T-cell (primary cell): ENCODE results near the gene STON2. TPM values are rescaled to one million over a fixed set of nuclear protein-coding genes. Genes with fewer than 3 reads are reported as not detected.

Experiments
- ATAC-seq, 4 experiments: fragments of 200-7000 bp in 3 of 4; fragments of 150-1000 bp in 1 of 4; cut with Tn5 transposase; replicated peaks in 1 of 4; 1 replicate in 3 of 4; 2 replicates in 1 of 4; pipeline ENCODE4 v1.10.0; 2021; ENCODE audit warnings: moderate library complexity in 3 of 4, mild to moderate bottlenecking in 2 of 4, moderate number of reproducible peaks in 1 of 4
- CTCF ChIA-PET, 2 donors: fragments of 300-600 bp; sonication (Branson Sonifier 250); formaldehyde crosslinking; loops; one replicate each; lab custom pipeline; 2022; ENCODE audit warnings: antibody characterized with exemption in 2 of 2; lab: Charles Lee
- POLR2A ChIA-PET, 2 donors: fragments of 300-600 bp; sonication (Branson Sonifier 250); formaldehyde crosslinking; loops; one replicate each; lab custom pipeline; 2022; ENCODE audit warnings: antibody characterized with exemption in 2 of 2; lab: Charles Lee
- DNase-seq, 35 experiments: peaks; one replicate each; pipeline versions ENCODE4 v3.0.0 to v3.0.0-alpha.2; 2013 to 2023
- H3K27ac ChIP-seq: one replicate; pipeline ENCODE4 v1.5.1; 2013; ENCODE audit warnings: low read length
- H3K27me3 ChIP-seq, 2 experiments: replicated peaks in 1 of 2; 1 replicate in 1 of 2; 2 replicates in 1 of 2; pipeline versions ENCODE4 v1.6.1 to v1.7.0; 2013; ENCODE audit warnings: low read length in 1 of 2, mixed read lengths in 1 of 2; ENCODE audit not compliant: control insufficient read depth in 2 of 2, insufficient read depth in 2 of 2; ENCODE audit errors: extremely low read depth in 1 of 2
- H3K36me3 ChIP-seq, 2 donors: 1 replicate in 1 of 2; 2 replicates in 1 of 2; pipeline versions ENCODE4 v1.6.1 to v1.7.0; 2013; ENCODE audit warnings: low read length in 1 of 2; ENCODE audit not compliant: control insufficient read depth in 2 of 2, insufficient read depth in 1 of 2; ENCODE audit errors: extremely low read depth in 1 of 2
- H3K4me1 ChIP-seq, 2 experiments: 1 replicate in 1 of 2; 2 replicates in 1 of 2; pipeline versions ENCODE4 v1.6.1 to v1.7.0; 2013; ENCODE audit warnings: low read length in 2 of 2, mixed read lengths in 1 of 2; ENCODE audit not compliant: insufficient read depth in 2 of 2, control insufficient read depth in 1 of 2; ENCODE audit errors: extremely low read depth in 1 of 2
- H3K4me3 ChIP-seq, 2 donors: 1 replicate in 1 of 2; 2 replicates in 1 of 2; pipeline versions ENCODE4 v1.5.1 to v1.7.0; 2013; ENCODE audit warnings: mild to moderate bottlenecking in 2 of 2, low read length in 1 of 2, moderate library complexity in 1 of 2; ENCODE audit not compliant: control insufficient read depth in 1 of 2; ENCODE audit errors: extremely low read depth in 1 of 2
- H3K9me3 ChIP-seq: 2 replicates; pipeline ENCODE4 v1.7.0; 2013
- H3K27ac Mint-ChIP-seq, 2 donors: one replicate each; pipeline ENCODE4 v1.8.0; 2020 to 2021; ENCODE audit warnings: mild to moderate bottlenecking in 2 of 2, mixed read lengths in 2 of 2
- H3K27me3 Mint-ChIP-seq, 2 donors: one replicate each; pipeline ENCODE4 v1.8.0; 2021 to 2022; ENCODE audit warnings: mixed read lengths in 2 of 2
- H3K36me3 Mint-ChIP-seq: one replicate; pipeline ENCODE4 v1.8.0; 2021; ENCODE audit warnings: mixed read lengths
- H3K4me1 Mint-ChIP-seq, 3 donors: one replicate each; pipeline ENCODE4 v1.8.0; 2020 to 2022; ENCODE audit warnings: mixed read lengths in 3 of 3, mild to moderate bottlenecking in 1 of 3
- H3K4me3 Mint-ChIP-seq, 3 donors: one replicate each; pipeline ENCODE4 v1.8.0; 2020 to 2022; ENCODE audit warnings: mild to moderate bottlenecking in 3 of 3, mixed read lengths in 3 of 3, moderate library complexity in 3 of 3
- H3K9me3 Mint-ChIP-seq, 3 donors: one replicate each; pipeline ENCODE4 v1.8.0; 2020 to 2022; ENCODE audit warnings: mixed read lengths in 3 of 3
- WGBS: methylation state at CpG from one replicate; pipeline ENCODE4 v1.1.5; 2013; ENCODE audit warnings: missing lambda C conversion rate; ENCODE audit not compliant: insufficient coverage; 5-methylcytosine and 5-hydroxymethylcytosine counted together
- total RNA-seq, 35 experiments: library from RNA in 6 of 35; stranded (reverse) in 6 of 35; fragments of 120-200 nt in 1 of 35; gene quantifications; one replicate each; pipeline versions ENCODE4 v1.2.1 to v1.2.4 and lab custom pipeline; 2013 to 2026

Gene STON2
- total RNA-seq, 5 donors from 2014 or later (not counting 1 experiment from before 2014, with no cell fraction given) = 0.22 to 1.8 (median 0.40) TPM

GRCh38 chr14:81401420-81402122 lies 1.4 kb upstream of the STON2 start:
- no peaks in the 10 kb centered on the region for H3K36me3 Mint-ChIP-seq
- ATAC-seq = no peak
- H3K4me3 Mint-ChIP-seq = no peak overlapping the region
- no peak overlapping the region for H3K4me3 ChIP-seq
- peaks cover 0 to 5% of the 10 kb centered on the region in 2 experiments for H3K27me3 ChIP-seq
- 82% methylated on average over 2 of the region's 2 CpGs for WGBS
- H3K27me3 Mint-ChIP-seq = peaks cover 4 to 8% of the 10 kb centered on the region in 2 donors
- peaks cover 0 to 5% (median 2%) of the 10 kb centered on the region in 3 donors for H3K4me1 Mint-ChIP-seq
- H3K9me3 ChIP-seq = no peaks in the 10 kb centered on the region
- DNase-seq = no peak
- ChIA-PET CTCF (no interaction called here), POLR2A (no interaction called here)
- no peaks in the 10 kb centered on the region for H3K36me3 ChIP-seq
- H3K9me3 Mint-ChIP-seq = peaks cover 0 to 5% (median 0%) of the 10 kb centered on the region in 3 donors
- no peaks in the 10 kb centered on the region for H3K4me1 ChIP-seq
- H3K27ac Mint-ChIP-seq = no peak overlapping the region
- H3K27ac ChIP-seq = no peak overlapping the region

DNA sequence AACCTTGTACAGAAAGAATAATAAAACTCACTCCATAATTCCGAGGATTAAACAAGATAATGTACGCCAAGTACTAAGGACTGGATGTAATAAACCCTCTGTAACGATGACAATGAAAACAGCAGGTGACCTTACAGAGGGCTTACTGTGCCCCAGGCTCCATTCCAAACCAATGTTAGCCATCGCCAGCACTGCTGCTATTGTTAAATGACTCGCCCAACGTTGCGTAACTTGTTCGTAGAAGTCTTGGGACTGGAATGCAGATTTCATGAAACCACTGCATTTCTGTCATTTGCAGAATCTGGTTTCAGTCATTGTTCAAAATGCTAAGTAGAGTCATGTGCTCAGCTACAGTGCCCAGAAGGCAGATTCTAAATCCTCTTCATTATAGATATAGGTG lies 728 bp upstream of the STON2 start:
- Mint-ChIP-seq H3K4me1 (peaks cover 0 to 5% (median 2%) of the 10 kb centered on the region in 3 donors), H3K27me3 (peaks cover 3 to 8% of the 10 kb centered on the region in 2 donors), H3K27ac (no peak overlapping the region), H3K4me3 (no peak overlapping the region), H3K9me3 (peaks cover 0 to 5% (median 0%) of the 10 kb centered on the region in 3 donors), H3K36me3 (no peaks in the 10 kb centered on the region)
- Histone ChIP-seq H3K27ac (no peak overlapping the region), H3K27me3 (peaks cover 0 to 4% of the 10 kb centered on the region in 2 experiments), H3K9me3 (no peaks in the 10 kb centered on the region), H3K36me3 (no peaks in the 10 kb centered on the region), H3K4me3 (no peak overlapping the region), H3K4me1 (no peaks in the 10 kb centered on the region)
- WGBS = 88% methylated on average over 5 of the region's 8 CpGs
- no peak for DNase-seq
- no peak for ATAC-seq
- CTCF ChIA-PET = no interaction called here
- POLR2A ChIA-PET = no interaction called here

DNA sequence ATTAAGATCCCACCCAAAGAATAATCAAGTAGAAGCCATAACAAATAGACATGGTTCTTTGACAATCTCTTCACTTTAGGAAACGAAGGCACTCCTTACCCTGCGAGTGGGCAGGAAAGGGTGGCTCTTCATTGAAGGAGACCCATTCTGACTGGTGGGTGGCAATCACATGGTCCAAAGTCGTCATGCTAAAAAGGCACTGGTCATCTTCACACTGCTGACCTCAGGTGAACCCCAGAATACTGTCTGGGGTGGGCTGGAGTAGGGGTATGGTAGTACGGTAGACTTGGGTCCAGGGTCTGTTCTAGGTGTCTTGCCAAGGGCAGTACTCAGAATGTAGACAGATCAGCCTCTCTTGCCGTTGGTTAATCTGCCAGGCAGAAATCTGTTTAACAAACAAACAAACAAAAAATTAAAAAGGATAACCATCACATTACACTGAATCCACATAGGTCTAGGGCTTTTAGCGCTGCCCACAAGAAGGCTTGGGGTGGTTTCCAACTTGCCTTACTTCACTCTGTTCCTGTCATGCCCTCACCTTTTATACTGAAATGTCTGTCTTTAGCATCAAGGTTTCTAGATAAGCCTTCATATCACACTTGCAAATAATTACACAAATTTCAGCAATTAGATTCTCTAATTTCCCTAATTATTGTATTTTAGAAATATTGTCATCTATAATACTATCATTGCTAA lies 1.8 kb downstream of the STON2 start:
- CTCF ChIA-PET = interaction anchor here in 1 of 2 donors (0.6 kb wide), 1 partner anchor 1880 kb away, joined by 4 read pairs; no protein-coding TSS in a partner anchor
- no peak overlapping the region for H3K4me3 ChIP-seq
- Mint-ChIP-seq H3K27ac (no peak overlapping the region), H3K36me3 (no peaks in the 10 kb centered on the region), H3K4me3 (no peak overlapping the region), H3K4me1 (peaks cover 0 to 5% (median 2%) of the 10 kb centered on the region in 3 donors), H3K27me3 (peaks cover 3 to 8% of the 10 kb centered on the region in 2 donors), H3K9me3 (no peaks in the 10 kb centered on the region)
- H3K27ac ChIP-seq = no peak overlapping the region
- H3K36me3 ChIP-seq = no peaks in the 10 kb centered on the region
- H3K27me3 ChIP-seq = peaks cover 0 to 4% of the 10 kb centered on the region in 2 experiments
- no peak for ATAC-seq
- whole genome bisulfite sequencing = 79% methylated on average over 4 of the region's 6 CpGs
- POLR2A ChIA-PET = no interaction called here
- no peaks in the 10 kb centered on the region for H3K4me1 ChIP-seq
- H3K9me3 ChIP-seq = no peaks in the 10 kb centered on the region
- DNase-seq = no peak

DNA sequence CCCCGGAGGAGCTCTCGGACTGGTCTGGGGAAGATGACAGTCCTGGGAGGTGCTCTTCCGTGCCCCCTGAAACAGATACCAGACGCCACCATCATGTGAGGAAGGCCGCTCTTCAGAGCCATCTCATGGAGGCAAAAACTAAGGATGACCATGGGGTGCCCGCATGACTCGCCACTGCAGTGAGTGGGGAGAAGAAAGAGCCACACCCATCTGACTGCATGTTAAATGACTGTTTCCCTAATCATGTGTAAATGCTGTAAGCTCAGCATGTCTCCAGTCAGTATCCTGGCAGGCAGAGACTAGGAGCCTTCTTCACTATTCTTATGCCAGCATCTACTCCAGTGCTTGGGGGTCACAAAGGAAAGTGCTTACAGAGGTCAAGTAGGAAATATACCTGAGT lies 4.0 kb downstream of the STON2 start:
- Histone ChIP-seq H3K4me1 (no peaks in the 10 kb centered on the region), H3K4me3 (no peak overlapping the region), H3K9me3 (no peaks in the 10 kb centered on the region), H3K36me3 (no peaks in the 10 kb centered on the region), H3K27ac (no peak overlapping the region), H3K27me3 (no peaks in the 10 kb centered on the region)
- ChIA-PET CTCF (no interaction called here), POLR2A (no interaction called here)
- DNase-seq = no peak
- H3K4me1 Mint-ChIP-seq = peaks cover 0 to 5% (median 2%) of the 10 kb centered on the region in 3 donors
- H3K36me3 Mint-ChIP-seq = no peaks in the 10 kb centered on the region
- no peak overlapping the region for H3K27ac Mint-ChIP-seq
- H3K9me3 Mint-ChIP-seq = no peaks in the 10 kb centered on the region
- no peak for ATAC-seq
- peaks cover under 1 to 3% of the 10 kb centered on the region in 2 donors for H3K27me3 Mint-ChIP-seq
- WGBS = 100% methylated on average over 3 of the region's 7 CpGs
- H3K4me3 Mint-ChIP-seq = no peak overlapping the region

DNA sequence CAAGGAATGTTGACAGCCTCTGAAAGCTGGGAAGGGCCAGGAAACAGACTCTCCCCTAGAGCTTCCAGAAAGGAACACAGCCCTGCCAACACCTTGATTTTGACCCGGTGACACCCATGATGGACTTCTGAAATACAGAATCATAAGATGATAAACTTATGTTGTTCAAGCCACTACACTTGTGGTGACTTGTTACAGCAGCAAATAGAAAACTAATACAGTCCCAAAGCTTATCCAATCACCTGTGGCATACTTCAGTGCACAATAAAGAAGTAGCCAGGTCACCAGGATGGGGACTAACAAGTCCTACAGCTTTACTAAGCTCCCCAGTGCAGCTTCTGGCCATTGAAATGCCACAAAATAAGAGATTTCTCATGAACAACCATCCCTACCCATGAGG lies 5.4 kb downstream of the STON2 start:
- no peaks in the 10 kb centered on the region for H3K36me3 ChIP-seq
- POLR2A ChIA-PET = no interaction called here
- H3K27me3 ChIP-seq = no peaks in the 10 kb centered on the region
- H3K4me3 Mint-ChIP-seq = no peak overlapping the region
- CTCF ChIA-PET = no interaction called here
- H3K27me3 Mint-ChIP-seq = peaks cover 0 to 3% of the 10 kb centered on the region in 2 donors
- ATAC-seq (no peak), DNase-seq (no peak)
- no peak overlapping the region for H3K4me3 ChIP-seq
- no peaks in the 10 kb centered on the region for H3K9me3 ChIP-seq
- no peak overlapping the region for H3K27ac Mint-ChIP-seq
- no peaks in the 10 kb centered on the region for H3K9me3 Mint-ChIP-seq
- no CpG with 5 or more reads among the region's 1 CpG for WGBS
- no peaks in the 10 kb centered on the region for H3K36me3 Mint-ChIP-seq
- H3K4me1 Mint-ChIP-seq = peaks cover 0 to 5% (median 2%) of the 10 kb centered on the region in 3 donors
- no peak overlapping the region for H3K27ac ChIP-seq
- no peaks in the 10 kb centered on the region for H3K4me1 ChIP-seq

- H3K4me1 Mint-ChIP-seq = no peaks in the 10 kb centered on the region
- ATAC-seq = no peak
- H3K4me1 ChIP-seq = no peaks in the 10 kb centered on the region
- H3K27me3 ChIP-seq = no peaks in the 10 kb centered on the region
- no peaks in the 10 kb centered on the region for H3K36me3 Mint-ChIP-seq
- no peaks in the 10 kb centered on the region for H3K9me3 ChIP-seq
- H3K4me3 Mint-ChIP-seq = no peak overlapping the region
- H3K4me3 ChIP-seq = no peak overlapping the region
- H3K27ac ChIP-seq = no peak overlapping the region
- 100% methylated on average over 2 of the region's 6 CpGs for WGBS
- no peak for DNase-seq
- no peak overlapping the region for H3K27ac Mint-ChIP-seq
- H3K27me3 Mint-ChIP-seq = peaks cover 6 to 7% of the 10 kb centered on the region in 2 donors
- no peaks in the 10 kb centered on the region for H3K36me3 ChIP-seq
- POLR2A ChIA-PET = no interaction called here
- H3K9me3 Mint-ChIP-seq = no peaks in the 10 kb centered on the region
- CTCF ChIA-PET = no interaction called here
These were observed 7.0 kb downstream of the STON2 start for GRCh38 chr14:81392976-81393643.
